Dedifferentiated amniotic fluid mesenchymal stem cell (primary cell): ENCODE data around the gene CDC45.

Experiments used
- DNase-seq: peaks from one replicate; pipeline ENCODE4 v3.0.0-alpha.2; 2016; ENCODE audit errors: extremely low spot score

Gene CDC45

GRCh38 chr22:19448739-19449421, 30.8 kb upstream of the CDC45 start:
- DNase-seq = no peak

- DNase-seq = no peak
Observed at GRCh38 chr22:19449422-19449767, 30.3 kb upstream of the CDC45 start.

- DNase-seq = no peak
Observed at GRCh38 chr22:19450363-19451175, 29.2 kb upstream of the CDC45 start.

- no peak for DNase-seq
Observed at GRCh38 chr22:19451570-19451969, 28.1 kb upstream of the CDC45 start.

GRCh38 chr22:19453718-19454117, 26.0 kb upstream of the CDC45 start:
- no peak for DNase-seq

GRCh38 chr22:19454156-19454555, 25.6 kb upstream of the CDC45 start:
- no peak for DNase-seq

GRCh38 chr22:19455033-19455432, 24.7 kb upstream of the CDC45 start:
- DNase-seq = no peak

GRCh38 chr22:19455585-19456370, 23.9 kb upstream of the CDC45 start:
- no peak for DNase-seq

GRCh38 chr22:19456541-19456940, 23.2 kb upstream of the CDC45 start:
- no peak for DNase-seq

- DNase-seq = no peak
Observed at GRCh38 chr22:19457828-19458428, 21.8 kb upstream of the CDC45 start.

GRCh38 chr22:19460036-19460435, 19.7 kb upstream of the CDC45 start:
- DNase-seq = no peak

GRCh38 chr22:19461506-19461905, 18.2 kb upstream of the CDC45 start:
- DNase-seq = no peak

GRCh38 chr22:19463008-19463407, 16.7 kb upstream of the CDC45 start:
- no peak for DNase-seq

GRCh38 chr22:19463491-19464469, 15.9 kb upstream of the CDC45 start:
- DNase-seq = peak; percentile 71

- DNase-seq = no peak
Observed at GRCh38 chr22:19464546-19464945, 15.2 kb upstream of the CDC45 start.

GRCh38 chr22:19464975-19465374, 14.7 kb upstream of the CDC45 start:
- DNase-seq = no peak

GRCh38 chr22:19466126-19466716, 13.5 kb upstream of the CDC45 start:
- DNase-seq = no peak

- DNase-seq = no peak
Observed at GRCh38 chr22:19466848-19467752, 12.6 kb upstream of the CDC45 start.

GRCh38 chr22:19467912-19468311, 11.8 kb upstream of the CDC45 start:
- DNase-seq = no peak

GRCh38 chr22:19469421-19469820, 10.3 kb upstream of the CDC45 start:
- no peak for DNase-seq
